Measurements from ENCODE around the gene TMEM178A. TPM values are rescaled to one million over a fixed set of nuclear protein-coding genes. Genes with fewer than 3 reads are reported as not detected.
A peak's percentile ranks its signal among the peaks of the same experiment; 100 is the strongest.

The TMEM178A gene
- 3.7 and 3.9 TPM in 2 replicates for polyA plus RNA-seq (2013)

DNA sequence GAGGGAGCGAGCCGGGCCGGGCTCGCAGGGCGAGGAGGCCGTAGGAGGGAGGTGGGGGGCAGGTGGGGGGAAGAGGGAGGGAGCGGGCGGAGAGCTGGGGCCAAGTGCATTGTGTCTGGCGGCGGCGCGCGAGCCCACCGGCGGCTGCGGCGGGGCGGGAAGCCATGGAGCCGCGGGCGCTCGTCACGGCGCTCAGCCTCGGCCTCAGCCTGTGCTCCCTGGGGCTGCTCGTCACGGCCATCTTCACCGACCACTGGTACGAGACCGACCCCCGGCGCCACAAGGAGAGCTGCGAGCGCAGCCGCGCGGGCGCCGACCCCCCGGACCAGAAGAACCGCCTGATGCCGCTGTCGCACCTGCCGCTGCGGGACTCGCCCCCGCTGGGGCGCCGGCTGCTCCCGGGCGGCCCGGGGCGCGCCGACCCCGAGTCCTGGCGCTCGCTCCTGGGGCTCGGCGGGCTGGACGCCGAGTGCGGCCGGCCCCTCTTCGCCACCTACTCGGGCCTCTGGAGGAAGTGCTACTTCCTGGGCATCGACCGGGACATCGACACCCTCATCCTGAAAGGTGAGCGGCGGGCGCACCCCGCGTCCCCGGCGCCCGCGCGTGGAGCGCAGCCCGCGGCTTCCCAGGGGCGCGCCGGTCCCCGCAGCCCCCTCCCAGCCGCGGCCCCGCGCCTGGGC, at the start of gene TMEM178A:
TSS of gene TMEM178A (plus strand) at position 107 of the 680 bp plus-strand sequence. CDS start at position 165, 58 bp downstream.
- Histone ChIP-seq H4K12ac (ENCODE audit: low read depth, low read length) (no peak within 1 kb of the TSS), H3K9ac (ENCODE audit: low read length) (peak within 1 kb of the TSS; percentile 78), H3K27ac (ENCODE audit: low read depth, low read length) (no peak within 1 kb of the TSS), H4K91ac (ENCODE audit: low read depth, low read length) (no peak within 1 kb of the TSS), H3K23ac (ENCODE audit: low read length) (peak within 1 kb of the TSS; percentile 50), H2BK5ac (ENCODE audit: low read depth, low read length, poor library complexity) (no peak within 1 kb of the TSS), H2BK120ac (ENCODE audit: insufficient read depth, low read length, poor library complexity) (no peak within 1 kb of the TSS), H3K9me3 (ENCODE audit: insufficient read depth, low read depth, low read length) (no peaks in the 10 kb centered on the region), H3K36me3 (ENCODE audit: control insufficient read depth in 1 of 2, insufficient read depth in 2 of 2, low read length in 2 of 2) (no peaks in the 10 kb centered on the region), H3K4me2 (ENCODE audit: low read length) (peak within 1 kb of the TSS; percentile 96), H3K27me3 (ENCODE audit: insufficient read depth, low read length) (peaks cover 35% of the 10 kb centered on the region), H3K18ac (ENCODE audit: low read length) (no peak within 1 kb of the TSS), H3K4ac (ENCODE audit: low read depth, low read length) (no peak within 1 kb of the TSS), H3K4me1 (ENCODE audit: control insufficient read depth in 1 of 2, insufficient read depth in 2 of 2, low read length in 2 of 2) (no peaks in the 10 kb centered on the region), H2BK12ac (ENCODE audit: low read length) (no peak within 1 kb of the TSS), H3K4me3 (ENCODE audit: low read depth, low read length) (peak within 1 kb of the TSS; percentile 80), H2AFZ (ENCODE audit: insufficient read depth, low read length, poor library complexity) (peak within 1 kb of the TSS; percentile 39), H2AK5ac (ENCODE audit: low read length) (no peak within 1 kb of the TSS), H3K14ac (ENCODE audit: low read length) (no peak within 1 kb of the TSS), H4K8ac (ENCODE audit: low read depth, low read length) (no peak within 1 kb of the TSS), H3K79me1 (ENCODE audit: low read length) (peaks cover 2% of the 10 kb centered on the region), H3K79me2 (ENCODE audit: control insufficient read depth, insufficient read depth, low read length, poor library complexity) (no peaks in the 10 kb centered on the region)
- peak in 1 of 2 donors; percentile 15 for DNase-seq
- WGBS (ENCODE audit: extremely low coverage, insufficient coverage, insufficient read length), result no CpG with 5 or more reads among the region's 90 CpGs

DNA sequence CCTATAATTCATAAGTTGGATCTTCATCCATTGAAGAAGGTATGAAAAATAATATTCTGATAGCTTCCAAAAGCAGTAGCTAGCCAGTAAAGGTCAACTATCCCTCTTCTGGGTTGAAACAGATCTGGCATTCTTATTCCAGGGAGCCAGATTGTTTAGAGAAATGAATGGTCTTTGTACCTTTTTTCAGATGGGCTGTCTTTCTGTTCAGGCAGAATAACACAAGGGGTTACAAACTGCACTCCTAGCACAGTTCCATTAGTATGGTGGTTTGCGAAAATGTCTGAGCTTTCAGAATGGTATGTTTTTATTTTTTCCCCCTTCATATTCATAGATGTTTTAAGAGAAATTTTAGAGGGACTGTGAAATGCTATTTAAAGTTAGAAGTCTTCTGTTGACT, 47.5 kb upstream of the TMEM178A start:
- H3K79me1 ChIP-seq (ENCODE audit: low read length), result no peaks in the 10 kb centered on the region
- H3K27me3 ChIP-seq (ENCODE audit: insufficient read depth, low read length), result no peaks in the 10 kb centered on the region
- H4K8ac ChIP-seq (ENCODE audit: low read depth, low read length), result no peak overlapping the region
- H4K91ac ChIP-seq (ENCODE audit: low read depth, low read length), result no peak overlapping the region
- H3K27ac ChIP-seq (ENCODE audit: low read depth, low read length), result no peak overlapping the region
- no CpG with 5 or more reads among the region's 1 CpG for WGBS (ENCODE audit: extremely low coverage, insufficient coverage, insufficient read length)
- no peak overlapping the region for H3K4me3 ChIP-seq (ENCODE audit: low read depth, low read length)
- no peak overlapping the region for H3K23ac ChIP-seq (ENCODE audit: low read length)
- H2AK5ac ChIP-seq (ENCODE audit: low read length), result no peak overlapping the region
- H3K18ac ChIP-seq (ENCODE audit: low read length), result no peak overlapping the region
- H3K4ac ChIP-seq (ENCODE audit: low read depth, low read length), result no peak overlapping the region
- no peak overlapping the region for H3K14ac ChIP-seq (ENCODE audit: low read length)
- no peaks in the 10 kb centered on the region for H3K79me2 ChIP-seq (ENCODE audit: control insufficient read depth, insufficient read depth, low read length, poor library complexity)
- H2AFZ ChIP-seq (ENCODE audit: insufficient read depth, low read length, poor library complexity), result no peak overlapping the region
- no peak for DNase-seq
- no peaks in the 10 kb centered on the region for H3K36me3 ChIP-seq (ENCODE audit: control insufficient read depth in 1 of 2, insufficient read depth in 2 of 2, low read length in 2 of 2)
- H4K12ac ChIP-seq (ENCODE audit: low read depth, low read length), result no peak overlapping the region
- H3K4me1 ChIP-seq (ENCODE audit: control insufficient read depth in 1 of 2, insufficient read depth in 2 of 2, low read length in 2 of 2), result no peaks in the 10 kb centered on the region
- H3K4me2 ChIP-seq (ENCODE audit: low read length), result no peak overlapping the region
- no peak overlapping the region for H2BK5ac ChIP-seq (ENCODE audit: low read depth, low read length, poor library complexity)
- no peaks in the 10 kb centered on the region for H3K9me3 ChIP-seq (ENCODE audit: insufficient read depth, low read depth, low read length)
- no peak overlapping the region for H2BK120ac ChIP-seq (ENCODE audit: insufficient read depth, low read length, poor library complexity)
- no peak overlapping the region for H3K9ac ChIP-seq (ENCODE audit: low read length)
- no peak overlapping the region for H2BK12ac ChIP-seq (ENCODE audit: low read length)

- Histone ChIP-seq H3K27ac (ENCODE audit: low read depth, low read length) (no peak overlapping the region), H4K8ac (ENCODE audit: low read depth, low read length) (no peak overlapping the region), H3K4me2 (ENCODE audit: low read length) (no peak overlapping the region), H4K12ac (ENCODE audit: low read depth, low read length) (no peak overlapping the region), H3K79me1 (ENCODE audit: low read length) (no peaks in the 10 kb centered on the region), H2AK5ac (ENCODE audit: low read length) (no peak overlapping the region), H3K4ac (ENCODE audit: low read depth, low read length) (no peak overlapping the region), H3K18ac (ENCODE audit: low read length) (no peak overlapping the region), H3K27me3 (ENCODE audit: insufficient read depth, low read length) (no peaks in the 10 kb centered on the region), H3K9ac (ENCODE audit: low read length) (no peak overlapping the region), H3K9me3 (ENCODE audit: insufficient read depth, low read depth, low read length) (no peaks in the 10 kb centered on the region), H3K23ac (ENCODE audit: low read length) (no peak overlapping the region), H3K4me3 (ENCODE audit: low read depth, low read length) (no peak overlapping the region), H3K36me3 (ENCODE audit: control insufficient read depth in 1 of 2, insufficient read depth in 2 of 2, low read length in 2 of 2) (no peaks in the 10 kb centered on the region), H3K4me1 (ENCODE audit: control insufficient read depth in 1 of 2, insufficient read depth in 2 of 2, low read length in 2 of 2) (no peaks in the 10 kb centered on the region), H2BK5ac (ENCODE audit: low read depth, low read length, poor library complexity) (no peak overlapping the region), H3K79me2 (ENCODE audit: control insufficient read depth, insufficient read depth, low read length, poor library complexity) (no peaks in the 10 kb centered on the region), H3K14ac (ENCODE audit: low read length) (no peak overlapping the region), H2BK120ac (ENCODE audit: insufficient read depth, low read length, poor library complexity) (no peak overlapping the region), H4K91ac (ENCODE audit: low read depth, low read length) (no peak overlapping the region), H2BK12ac (ENCODE audit: low read length) (no peak overlapping the region), H2AFZ (ENCODE audit: insufficient read depth, low read length, poor library complexity) (no peak overlapping the region)
- WGBS (ENCODE audit: extremely low coverage, insufficient coverage, insufficient read length), result no CpG with 5 or more reads among the region's 2 CpGs
- no peak for DNase-seq
Measured at GRCh38 chr2:39618736-39619135, 47.0 kb upstream of the TMEM178A start.

GRCh38 chr2:39620067-39620466, 45.6 kb upstream of the TMEM178A start:
- H3K27me3 ChIP-seq (ENCODE audit: insufficient read depth, low read length), result no peaks in the 10 kb centered on the region
- H2BK12ac ChIP-seq (ENCODE audit: low read length), result no peak overlapping the region
- H2BK120ac ChIP-seq (ENCODE audit: insufficient read depth, low read length, poor library complexity), result no peak overlapping the region
- no peak overlapping the region for H3K18ac ChIP-seq (ENCODE audit: low read length)
- H4K8ac ChIP-seq (ENCODE audit: low read depth, low read length), result no peak overlapping the region
- H3K27ac ChIP-seq (ENCODE audit: low read depth, low read length), result no peak overlapping the region
- no peak overlapping the region for H3K4me3 ChIP-seq (ENCODE audit: low read depth, low read length)
- H3K79me2 ChIP-seq (ENCODE audit: control insufficient read depth, insufficient read depth, low read length, poor library complexity), result no peaks in the 10 kb centered on the region
- no peak overlapping the region for H3K4ac ChIP-seq (ENCODE audit: low read depth, low read length)
- no peaks in the 10 kb centered on the region for H3K9me3 ChIP-seq (ENCODE audit: insufficient read depth, low read depth, low read length)
- H4K12ac ChIP-seq (ENCODE audit: low read depth, low read length), result no peak overlapping the region
- DNase-seq, result peak in 1 of 2 donors; percentile 30
- no peaks in the 10 kb centered on the region for H3K79me1 ChIP-seq (ENCODE audit: low read length)
- no peak overlapping the region for H3K9ac ChIP-seq (ENCODE audit: low read length)
- H2BK5ac ChIP-seq (ENCODE audit: low read depth, low read length, poor library complexity), result no peak overlapping the region
- H3K14ac ChIP-seq (ENCODE audit: low read length), result no peak overlapping the region
- no peak overlapping the region for H2AK5ac ChIP-seq (ENCODE audit: low read length)
- no peak overlapping the region for H2AFZ ChIP-seq (ENCODE audit: insufficient read depth, low read length, poor library complexity)
- no CpG with 5 or more reads among the region's 6 CpGs for WGBS (ENCODE audit: extremely low coverage, insufficient coverage, insufficient read length)
- H3K23ac ChIP-seq (ENCODE audit: low read length), result no peak overlapping the region
- H3K4me1 ChIP-seq (ENCODE audit: control insufficient read depth in 1 of 2, insufficient read depth in 2 of 2, low read length in 2 of 2), result no peaks in the 10 kb centered on the region
- H3K36me3 ChIP-seq (ENCODE audit: control insufficient read depth in 1 of 2, insufficient read depth in 2 of 2, low read length in 2 of 2), result no peaks in the 10 kb centered on the region
- H4K91ac ChIP-seq (ENCODE audit: low read depth, low read length), result no peak overlapping the region
- H3K4me2 ChIP-seq (ENCODE audit: low read length), result no peak overlapping the region
